RWPE2 (cell line): ENCODE results near the gene EGFL7.
A peak's percentile ranks its signal among the peaks of the same experiment; 100 is the strongest.

Experiments used
- ATAC-seq: fragments of 200-7000 bp; cut with Tn5 transposase; 3 replicates; pipeline ENCODE4 v1.9.1; 2021; ENCODE audit warnings: low read depth
- DNase-seq: peaks from one replicate; pipeline ENCODE4 v3.0.0-alpha.2; 2020; ENCODE audit warnings: low spot score
- H3K27ac ChIP-seq: fragments of 450-650 bp; 2 replicates; pipeline ENCODE4 v1.5.1; 2017; ENCODE audit warnings: mild to moderate bottlenecking; ENCODE audit not compliant: poor library complexity, severe bottlenecking
- H3K27me3 ChIP-seq: fragments of 250-450 bp; sonication (Bioruptor Pico); 2 replicates; pipeline ENCODE4 v1.5.1; 2021; ENCODE audit warnings: mild to moderate bottlenecking, moderate library complexity; ENCODE audit not compliant: insufficient read depth, poor library complexity, severe bottlenecking
- H3K36me3 ChIP-seq: fragments of 250-450 bp; sonication (Bioruptor Pico); 2 replicates; pipeline ENCODE4 v1.5.1; 2020; ENCODE audit warnings: low read depth, mild to moderate bottlenecking, moderate library complexity
- H3K4me1 ChIP-seq: fragments of 250-450 bp; sonication (Bioruptor Pico); 2 replicates; pipeline ENCODE4 v1.5.1; 2021; ENCODE audit warnings: mild to moderate bottlenecking, moderate library complexity; ENCODE audit not compliant: insufficient read depth, poor library complexity, severe bottlenecking
- H3K4me3 ChIP-seq: fragments of 250-450 bp; sonication (Bioruptor Pico); 2 replicates; pipeline ENCODE4 v1.5.1; 2021; ENCODE audit warnings: mild to moderate bottlenecking, moderate library complexity; ENCODE audit not compliant: severe bottlenecking
- H3K9me3 ChIP-seq: fragments of 250-450 bp; sonication (Bioruptor Pico); 2 replicates; pipeline ENCODE4 v1.5.1; 2021; ENCODE audit warnings: mild to moderate bottlenecking, moderate library complexity; ENCODE audit not compliant: severe bottlenecking
- CTCF ChIP-seq: fragments of 450-650 bp; IDR thresholded peaks from one replicate; pipeline ENCODE4 v1.5.1; 2017; ENCODE audit warnings: mild to moderate bottlenecking, moderate library complexity; ENCODE audit not compliant: poor library complexity, severe bottlenecking

EGFL7 gene

GRCh38 chr9:136644593-136645351 is 17.9 kb upstream of the EGFL7 start:
- no peak overlapping the region for H3K4me3 ChIP-seq
- H3K4me1 ChIP-seq = no peaks in the 10 kb centered on the region
- H3K27me3 ChIP-seq = peaks cover 3% of the 10 kb centered on the region
- DNase-seq = no peak
- no peaks in the 10 kb centered on the region for H3K36me3 ChIP-seq
- TF ChIP-seq CTCF = peak; percentile 82
- peak; percentile 86 for ATAC-seq
- H3K27ac ChIP-seq = no peak overlapping the region
- no peaks in the 10 kb centered on the region for H3K9me3 ChIP-seq

GRCh38 chr9:136645352-136645902 is 17.3 kb upstream of the EGFL7 start:
- ATAC-seq (no peak), DNase-seq (no peak)
- Histone ChIP-seq H3K4me3 (no peak overlapping the region), H3K9me3 (no peaks in the 10 kb centered on the region), H3K27me3 (peaks cover 3% of the 10 kb centered on the region), H3K36me3 (no peaks in the 10 kb centered on the region), H3K4me1 (no peaks in the 10 kb centered on the region), H3K27ac (no peak overlapping the region)
- TF ChIP-seq CTCF = no peak

GRCh38 chr9:136645903-136646754 is 16.6 kb upstream of the EGFL7 start:
- no peak for DNase-seq
- TF ChIP-seq CTCF = no peak
- peaks cover 3% of the 10 kb centered on the region for H3K27me3 ChIP-seq
- H3K4me3 ChIP-seq = no peak overlapping the region
- no peaks in the 10 kb centered on the region for H3K36me3 ChIP-seq
- H3K4me1 ChIP-seq = no peaks in the 10 kb centered on the region
- H3K27ac ChIP-seq = no peak overlapping the region
- H3K9me3 ChIP-seq = no peaks in the 10 kb centered on the region
- no peak for ATAC-seq

GRCh38 chr9:136646827-136647711 is 15.6 kb upstream of the EGFL7 start:
- DNase-seq = no peak
- H3K27ac ChIP-seq = no peak overlapping the region

More at GRCh38 chr9:136646827-136647711, 15.6 kb upstream of the EGFL7 start:
- Histone ChIP-seq H3K9me3 (no peaks in the 10 kb centered on the region), H3K36me3 (no peaks in the 10 kb centered on the region), H3K4me1 (no peaks in the 10 kb centered on the region), H3K27me3 (peaks cover 3% of the 10 kb centered on the region), H3K4me3 (no peak overlapping the region)
- TF ChIP-seq CTCF = no peak
- no peak for ATAC-seq
